GM06990 (cell line): Measurements from ENCODE around the gene INSL3.

Source experiments
- DNase-seq: peaks from one replicate; pipeline ENCODE4 v3.0.0-alpha.2; 2011; ENCODE audit not compliant: insufficient read length; ENCODE audit errors: extremely low read depth
- H3K27me3 ChIP-seq: replicated peaks from 2 replicates; pipeline ENCODE4 v1.6.0; 2011; ENCODE audit warnings: low read length; ENCODE audit not compliant: control insufficient read depth, insufficient read depth
- H3K36me3 ChIP-seq: 2 replicates; pipeline ENCODE4 v1.5.1; 2011; ENCODE audit warnings: low read length; ENCODE audit not compliant: control insufficient read depth, insufficient read depth
- H3K4me3 ChIP-seq: replicated peaks from 2 replicates; pipeline ENCODE4 v1.5.1; 2011; ENCODE audit warnings: low read depth, mild to moderate bottlenecking, control low read depth, low read length
- CTCF ChIP-seq: IDR thresholded peaks from 2 replicates; pipeline ENCODE4 v1.5.1; 2011; ENCODE audit warnings: low read length, control low read depth, mild to moderate bottlenecking, inconsistent platforms; ENCODE audit not compliant: insufficient read depth, poor library complexity, severe bottlenecking

The INSL3 gene

GRCh38 chr19:17847538-17848366 is 26.4 kb upstream of the INSL3 start, which contains the start of gene JAK3:
Gene JAK3, minus strand, starts transcription at chr19:17847982. Its CDS starts 3,565 bp downstream, at chr19:17844417.
- peak; percentile 88 for DNase-seq
- Histone ChIP-seq H3K4me3 (peak within 1 kb of the TSS; percentile 69), H3K36me3 (peaks cover 10% of the 10 kb centered on the region), H3K27me3 (no peaks in the 10 kb centered on the region)
- no peak for TF ChIP-seq CTCF

GRCh38 chr19:17846146-17846545 is 24.8 kb upstream of the INSL3 start:
- H3K36me3 ChIP-seq = peaks cover 19% of the 10 kb centered on the region
- DNase-seq = no peak
- H3K4me3 ChIP-seq = peak overlapping the region; percentile 69
- TF ChIP-seq CTCF = no peak
- H3K27me3 ChIP-seq = no peaks in the 10 kb centered on the region

- H3K4me3 ChIP-seq = no peak overlapping the region
- TF ChIP-seq CTCF = no peak
- no peak for DNase-seq
- peaks cover 27% of the 10 kb centered on the region for H3K36me3 ChIP-seq
- no peaks in the 10 kb centered on the region for H3K27me3 ChIP-seq
These were observed 22.7 kb upstream of the INSL3 start for GRCh38 chr19:17843908-17844490.

- no peak for DNase-seq
- no peak for TF ChIP-seq CTCF
- Histone ChIP-seq H3K36me3 (peaks cover 27% of the 10 kb centered on the region), H3K4me3 (no peak overlapping the region), H3K27me3 (no peaks in the 10 kb centered on the region)
These were observed 22.0 kb upstream of the INSL3 start for GRCh38 chr19:17843292-17843827.

GRCh38 chr19:17842663-17843291 is 21.5 kb upstream of the INSL3 start:
- no peak for DNase-seq
- Histone ChIP-seq H3K36me3 (peaks cover 29% of the 10 kb centered on the region), H3K27me3 (no peaks in the 10 kb centered on the region), H3K4me3 (no peak overlapping the region)
- no peak for TF ChIP-seq CTCF
